Activated naive CD4-positive, alpha-beta T cell treated with anti-CD3 and anti-CD28 coated beads, Interleukin-2, amount 50 U/mL, for 24 hours (primary cell): ENCODE results near the gene CAPZA1.

Source experiments
- H3K27ac Mint-ChIP-seq: one replicate; pipeline ENCODE4 v1.8.0; 2021; ENCODE audit warnings: mild to moderate bottlenecking, mixed read lengths
- H3K27me3 Mint-ChIP-seq: one replicate; pipeline ENCODE4 v1.8.0; 2021; ENCODE audit warnings: mixed read lengths
- H3K36me3 Mint-ChIP-seq: one replicate; pipeline ENCODE4 v1.8.0; 2021; ENCODE audit warnings: mixed read lengths
- H3K4me1 Mint-ChIP-seq: one replicate; pipeline ENCODE4 v1.8.0; 2021; ENCODE audit warnings: mixed read lengths
- H3K4me3 Mint-ChIP-seq: one replicate; pipeline ENCODE4 v1.8.0; 2021; ENCODE audit warnings: mild to moderate bottlenecking, mixed read lengths
- H3K9me3 Mint-ChIP-seq: one replicate; pipeline ENCODE4 v1.8.0; 2021; ENCODE audit warnings: mixed read lengths

Gene CAPZA1

GRCh38 chr1:112699425-112700144, 80.0 kb downstream of the CAPZA1 start:
- H3K27me3 Mint-ChIP-seq: no peaks in the 10 kb centered on the region
- H3K36me3 Mint-ChIP-seq: peaks cover 5% of the 10 kb centered on the region
- H3K27ac Mint-ChIP-seq: peak overlapping the region; percentile 44
- H3K4me3 Mint-ChIP-seq: no peak overlapping the region
- peaks cover 44% of the 10 kb centered on the region for H3K4me1 Mint-ChIP-seq
- H3K9me3 Mint-ChIP-seq: no peaks in the 10 kb centered on the region

DNA sequence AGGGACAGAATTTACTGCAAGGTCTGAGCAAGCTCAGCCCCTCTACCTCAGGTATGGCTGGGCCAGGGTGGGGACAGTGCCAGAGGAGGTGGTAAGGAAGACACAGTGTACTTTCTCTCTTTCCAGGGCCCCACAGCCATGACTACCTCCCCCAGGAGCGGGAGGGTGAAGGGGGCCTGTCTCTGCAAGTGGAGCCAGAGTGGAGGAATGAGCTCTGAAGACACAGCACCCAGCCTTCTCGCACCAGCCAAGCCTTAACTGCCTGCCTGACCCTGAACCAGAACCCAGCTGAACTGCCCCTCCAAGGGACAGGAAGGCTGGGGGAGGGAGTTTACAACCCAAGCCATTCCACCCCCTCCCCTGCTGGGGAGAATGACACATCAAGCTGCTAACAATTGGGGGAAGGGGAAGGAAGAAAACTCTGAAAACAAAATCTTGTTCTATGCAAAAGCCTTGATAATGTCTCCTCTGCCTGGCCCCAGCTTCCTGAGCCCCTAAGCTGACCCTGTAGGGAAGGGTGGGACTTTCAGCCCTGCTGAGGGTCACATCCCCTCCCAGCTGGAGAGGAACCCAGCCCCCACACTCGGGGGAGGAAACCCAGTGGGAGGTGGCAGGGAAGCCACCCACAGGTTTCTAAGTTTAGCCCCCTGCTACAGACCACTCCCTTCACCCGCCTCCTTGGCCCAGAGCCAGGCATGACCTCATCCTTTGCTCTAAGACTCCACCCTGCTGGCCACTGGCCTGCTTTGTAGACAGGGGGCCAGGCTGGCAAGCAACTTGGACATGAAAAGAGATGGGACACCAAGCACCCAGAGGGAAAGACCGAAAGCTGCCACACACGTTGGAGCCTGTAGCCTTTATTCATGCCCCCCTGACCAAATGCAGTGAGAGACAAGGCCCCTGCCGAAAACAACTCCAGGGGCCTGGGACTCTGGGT, 80.9 kb downstream of the CAPZA1 start:
- Mint-ChIP-seq H3K27me3 (no peaks in the 10 kb centered on the region), H3K4me3 (peak overlapping the region; percentile 26), H3K36me3 (peaks cover 5% of the 10 kb centered on the region), H3K9me3 (no peaks in the 10 kb centered on the region), H3K4me1 (peaks cover 53% of the 10 kb centered on the region), H3K27ac (peak overlapping the region; percentile 77)

DNA sequence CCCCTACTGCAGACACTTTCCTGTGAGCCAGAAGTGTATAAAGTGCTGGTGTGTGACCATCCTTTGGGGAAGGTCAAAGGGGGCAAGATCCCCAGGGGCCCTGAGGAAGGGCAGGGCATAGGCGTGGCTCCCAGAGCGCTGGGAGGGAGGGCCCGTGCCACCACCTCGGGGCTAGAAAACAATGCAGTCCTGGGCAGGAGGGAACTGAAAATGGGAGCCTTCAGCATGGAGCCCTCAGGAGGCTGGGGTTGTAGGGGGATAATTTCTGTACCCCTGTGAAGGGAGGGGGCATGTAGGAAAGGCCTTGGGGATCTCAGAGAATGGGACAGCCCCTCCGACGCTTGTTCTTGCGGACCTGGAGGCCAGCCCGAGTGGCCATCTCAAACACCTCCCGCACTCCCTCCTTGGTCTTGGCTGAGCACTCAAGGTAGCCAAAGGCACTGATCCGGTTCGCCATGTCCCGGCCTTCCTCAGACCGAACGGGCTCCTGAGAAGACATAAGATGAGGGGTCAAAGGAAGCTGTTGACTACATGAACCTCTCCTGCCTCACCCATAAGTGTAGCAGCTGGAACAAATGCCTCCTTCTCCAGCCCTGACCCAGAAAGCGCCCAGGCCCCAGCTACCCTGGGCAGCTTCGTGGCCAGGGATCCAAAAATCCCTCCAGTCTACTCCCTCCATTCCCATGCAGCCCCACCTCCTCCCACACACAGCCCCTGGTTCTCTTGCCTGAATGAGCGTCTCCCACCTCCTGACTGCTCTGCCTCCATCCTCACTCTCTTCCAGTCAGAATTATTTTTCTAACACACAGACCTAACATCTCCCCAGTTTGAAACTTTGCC, 81.8 kb downstream of the CAPZA1 start:
- peak overlapping the region; percentile 77 for H3K27ac Mint-ChIP-seq
- peaks cover 60% of the 10 kb centered on the region for H3K4me1 Mint-ChIP-seq
- H3K36me3 Mint-ChIP-seq: peaks cover 5% of the 10 kb centered on the region
- H3K9me3 Mint-ChIP-seq: no peaks in the 10 kb centered on the region
- H3K27me3 Mint-ChIP-seq: no peaks in the 10 kb centered on the region
- H3K4me3 Mint-ChIP-seq: peak overlapping the region; percentile 41

DNA sequence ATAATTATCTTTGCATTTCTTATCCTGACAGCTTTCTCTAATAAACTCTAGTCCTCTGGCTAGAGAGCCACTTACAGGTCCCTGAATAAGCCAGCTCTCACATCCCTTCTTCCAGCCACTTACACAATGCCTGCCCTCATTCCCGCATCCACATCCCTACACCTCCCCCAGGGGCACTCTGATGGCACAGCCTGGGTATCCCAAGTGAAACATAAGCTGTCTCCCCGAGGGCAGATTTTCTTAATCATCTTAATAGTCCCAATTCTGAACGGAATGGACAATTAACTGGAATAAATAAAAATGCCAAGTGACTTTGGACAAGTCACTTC, 82.4 kb downstream of the CAPZA1 start:
- Mint-ChIP-seq H3K9me3 (no peaks in the 10 kb centered on the region), H3K27ac (peak overlapping the region; percentile 63), H3K36me3 (peaks cover 5% of the 10 kb centered on the region), H3K27me3 (no peaks in the 10 kb centered on the region), H3K4me1 (peaks cover 60% of the 10 kb centered on the region), H3K4me3 (peak overlapping the region; percentile 41)

- Mint-ChIP-seq H3K9me3 (no peaks in the 10 kb centered on the region), H3K4me3 (peak overlapping the region; percentile 41), H3K27ac (peak overlapping the region; percentile 63), H3K4me1 (peaks cover 62% of the 10 kb centered on the region), H3K27me3 (no peaks in the 10 kb centered on the region), H3K36me3 (peaks cover 5% of the 10 kb centered on the region)
Measured at GRCh38 chr1:112702420-112703261, 83.0 kb downstream of the CAPZA1 start.

- Mint-ChIP-seq H3K27ac (no peak overlapping the region), H3K36me3 (peaks cover 3% of the 10 kb centered on the region), H3K9me3 (no peaks in the 10 kb centered on the region), H3K27me3 (no peaks in the 10 kb centered on the region), H3K4me1 (peaks cover 68% of the 10 kb centered on the region), H3K4me3 (no peak overlapping the region)
Measured at GRCh38 chr1:112703706-112704105, 84.1 kb downstream of the CAPZA1 start.

GRCh38 chr1:112704391-112704933, 84.8 kb downstream of the CAPZA1 start:
- peaks cover 2% of the 10 kb centered on the region for H3K36me3 Mint-ChIP-seq
- H3K9me3 Mint-ChIP-seq: no peaks in the 10 kb centered on the region
- no peaks in the 10 kb centered on the region for H3K27me3 Mint-ChIP-seq
- no peak overlapping the region for H3K27ac Mint-ChIP-seq
- peak overlapping the region; percentile 73 for H3K4me3 Mint-ChIP-seq
- H3K4me1 Mint-ChIP-seq: peaks cover 65% of the 10 kb centered on the region

GRCh38 chr1:112704934-112705627, 85.4 kb downstream of the CAPZA1 start:
- Mint-ChIP-seq H3K4me3 (peak overlapping the region; percentile 73), H3K4me1 (peaks cover 59% of the 10 kb centered on the region), H3K9me3 (no peaks in the 10 kb centered on the region), H3K36me3 (peaks cover 2% of the 10 kb centered on the region), H3K27me3 (no peaks in the 10 kb centered on the region), H3K27ac (peak overlapping the region; percentile 3)

GRCh38 chr1:112706505-112707220, 87.0 kb downstream of the CAPZA1 start, which contains the start of gene RHOC:
RHOC (minus strand) TSS chr1:112707127; CDS start chr1:112703799, 3,328 bp downstream.
- Mint-ChIP-seq H3K27ac (no peak within 1 kb of the TSS), H3K36me3 (peaks cover 2% of the 10 kb centered on the region), H3K9me3 (no peaks in the 10 kb centered on the region), H3K4me1 (peaks cover 44% of the 10 kb centered on the region), H3K27me3 (no peaks in the 10 kb centered on the region), H3K4me3 (peak within 1 kb of the TSS; percentile 73)

DNA sequence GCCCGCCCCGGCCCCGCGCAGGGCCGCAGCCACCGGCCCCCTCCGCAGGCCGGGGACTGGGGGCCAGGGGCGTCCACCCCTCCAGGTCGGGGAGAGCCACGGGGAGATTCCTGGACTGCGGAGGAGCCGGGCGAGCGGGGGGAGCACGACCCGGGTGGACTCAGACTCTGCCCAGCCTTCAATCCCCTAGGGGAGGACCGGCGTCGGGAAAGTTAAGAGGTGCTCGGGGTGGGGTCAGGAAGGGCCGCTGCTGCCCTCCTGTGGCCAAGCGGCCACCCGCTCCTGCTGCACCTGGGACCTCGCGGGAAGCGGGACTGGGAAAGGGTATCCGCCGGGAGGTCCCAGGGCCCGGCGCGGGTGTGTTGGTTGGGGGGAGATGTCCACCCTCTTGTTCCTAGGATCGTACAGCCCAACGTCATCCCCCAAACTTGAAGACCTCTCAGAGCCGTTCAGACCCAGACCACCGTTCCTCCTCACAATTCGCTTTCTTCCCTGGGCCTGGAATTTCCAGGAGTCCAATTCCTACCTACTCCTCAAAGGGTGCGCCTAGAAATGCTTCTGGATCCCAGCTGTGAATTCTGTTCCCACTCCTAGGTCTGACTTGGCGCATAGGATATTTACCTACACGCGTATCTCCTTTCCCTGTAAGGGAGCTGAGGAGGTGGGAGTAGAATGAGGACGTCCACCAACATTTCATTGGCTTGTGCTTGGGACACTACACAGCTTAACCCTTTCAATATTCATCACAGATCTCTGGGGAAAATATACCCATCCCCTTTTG, 87.8 kb downstream of the CAPZA1 start:
- Mint-ChIP-seq H3K27me3 (no peaks in the 10 kb centered on the region), H3K9me3 (no peaks in the 10 kb centered on the region), H3K4me1 (peaks cover 37% of the 10 kb centered on the region), H3K27ac (no peak overlapping the region), H3K4me3 (peak overlapping the region; percentile 69), H3K36me3 (no peaks in the 10 kb centered on the region)

GRCh38 chr1:112708002-112708448, 88.4 kb downstream of the CAPZA1 start:
- Mint-ChIP-seq H3K9me3 (no peaks in the 10 kb centered on the region), H3K27ac (no peak overlapping the region), H3K27me3 (no peaks in the 10 kb centered on the region), H3K4me3 (peak overlapping the region; percentile 69), H3K36me3 (no peaks in the 10 kb centered on the region), H3K4me1 (peaks cover 35% of the 10 kb centered on the region)

DNA sequence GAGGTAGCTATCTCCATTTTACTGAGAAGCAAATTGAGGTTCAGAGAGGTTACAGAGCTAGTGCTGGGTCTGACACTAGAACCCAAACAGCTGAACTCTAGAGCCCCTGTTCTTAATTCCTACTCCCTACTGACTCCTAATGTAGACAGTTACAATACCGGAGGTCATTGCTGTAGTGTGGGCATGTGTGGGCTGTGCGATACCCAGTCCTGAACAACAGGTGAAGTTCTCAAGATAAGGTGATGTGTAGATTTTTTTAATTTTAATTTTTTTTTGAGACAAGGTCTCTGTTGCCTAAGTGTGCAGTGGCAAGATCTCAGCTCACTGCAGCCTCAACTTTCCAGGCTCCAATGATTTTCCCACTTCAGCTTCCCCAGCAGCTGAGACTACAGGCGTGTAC, 88.9 kb downstream of the CAPZA1 start:
- H3K4me3 Mint-ChIP-seq: peak overlapping the region; percentile 69
- H3K9me3 Mint-ChIP-seq: no peaks in the 10 kb centered on the region

DNA sequence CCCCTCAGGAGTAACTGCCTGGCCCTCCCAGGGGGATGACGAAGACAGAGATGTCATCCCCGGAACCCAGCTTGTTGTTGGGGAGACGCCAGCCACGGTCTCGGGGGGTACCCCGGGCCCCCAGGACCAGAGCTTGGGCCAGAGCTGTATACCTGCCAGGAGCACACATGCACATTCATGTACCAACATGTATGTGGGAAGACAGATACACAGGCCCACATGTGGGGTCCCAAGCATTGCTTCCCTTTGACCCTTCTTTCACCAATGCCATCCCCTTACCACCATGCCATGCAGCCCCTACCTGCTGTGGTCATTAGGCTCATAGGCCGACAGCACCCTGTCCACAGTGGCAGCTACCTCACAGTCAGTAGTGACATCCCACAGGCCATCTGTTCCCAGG, 90.5 kb downstream of the CAPZA1 start:
- Mint-ChIP-seq H3K4me3 (no peak overlapping the region), H3K9me3 (no peaks in the 10 kb centered on the region), H3K27me3 (peaks cover 1% of the 10 kb centered on the region), H3K4me1 (peaks cover 19% of the 10 kb centered on the region), H3K36me3 (no peaks in the 10 kb centered on the region), H3K27ac (no peak overlapping the region)

More for the DNA sequence above, 88.9 kb downstream of the CAPZA1 start:
- Mint-ChIP-seq H3K36me3 (no peaks in the 10 kb centered on the region), H3K4me1 (peaks cover 35% of the 10 kb centered on the region), H3K27ac (no peak overlapping the region), H3K27me3 (no peaks in the 10 kb centered on the region)
